ENCODE data around the gene CRY2. TPM values are rescaled to one million over a fixed set of nuclear protein-coding genes. Genes with fewer than 3 reads are reported as not detected.
"Not testable (repeated sequence)": the region's sequence is repeated elsewhere in the genome, so short reads cannot be mapped to it uniquely, and the experiment has no call there.

The CRY2 gene
- total RNA-seq, 1 donor from 2014 or later: 11.6 TPM

- DNase-seq: no peak
Measured at GRCh38 chr11:45811571-45812290, 35.5 kb upstream of the CRY2 start.

GRCh38 chr11:45812581-45813548 is 34.4 kb upstream of the CRY2 start:
- DNase-seq: no peak

- DNase-seq: no peak
Measured at GRCh38 chr11:45815747-45816146, 31.5 kb upstream of the CRY2 start.

DNA sequence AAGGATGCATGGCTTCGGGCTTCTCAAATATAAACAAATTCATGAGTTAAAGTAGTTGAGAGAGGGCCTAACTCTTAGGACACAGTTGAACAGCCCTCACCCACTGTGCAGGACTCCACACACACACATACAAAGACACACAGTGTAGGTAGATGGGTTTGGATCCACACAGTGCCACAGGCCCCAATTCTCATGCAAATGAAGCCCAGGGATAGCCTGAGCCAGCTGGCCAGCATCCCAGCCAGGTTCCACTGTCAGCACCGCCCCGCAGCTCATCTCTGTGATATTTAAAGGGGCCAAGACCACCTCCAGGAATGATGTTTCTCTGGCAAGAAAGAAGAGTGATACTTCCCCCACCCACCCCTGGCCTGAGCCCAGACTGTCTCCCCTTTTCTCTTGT is 30.7 kb upstream of the CRY2 start:
- no peak for DNase-seq

- no peak for DNase-seq
Measured at GRCh38 chr11:45817191-45817590, 30.1 kb upstream of the CRY2 start.

GRCh38 chr11:45818961-45819605 is 28.2 kb upstream of the CRY2 start:
- no peak for DNase-seq

- no peak for DNase-seq
Measured at GRCh38 chr11:45820211-45820857, 26.9 kb upstream of the CRY2 start.

DNA sequence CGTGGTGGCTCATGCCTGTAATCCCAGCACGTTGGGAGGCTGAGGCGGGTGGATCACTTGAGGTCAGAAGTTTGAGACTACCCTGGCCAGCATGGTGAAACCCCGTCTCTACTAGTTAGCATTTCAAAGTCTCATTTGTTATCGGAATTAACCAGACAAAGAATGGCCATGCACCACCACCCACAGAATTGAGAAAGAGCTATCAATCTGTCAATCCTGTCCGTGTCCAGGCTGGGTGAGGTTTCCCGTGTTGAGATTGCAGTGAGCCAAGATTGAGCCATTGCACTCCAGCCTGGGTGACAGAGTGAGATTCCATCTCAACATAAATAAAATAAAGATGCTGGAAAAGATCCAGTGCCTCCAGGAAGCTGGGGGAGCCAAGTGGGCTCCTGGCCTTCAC is 20.8 kb upstream of the CRY2 start:
- DNase-seq: not testable (repeated sequence)

GRCh38 chr11:45827123-45827522 is 20.2 kb upstream of the CRY2 start:
- DNase-seq: no peak

DNA sequence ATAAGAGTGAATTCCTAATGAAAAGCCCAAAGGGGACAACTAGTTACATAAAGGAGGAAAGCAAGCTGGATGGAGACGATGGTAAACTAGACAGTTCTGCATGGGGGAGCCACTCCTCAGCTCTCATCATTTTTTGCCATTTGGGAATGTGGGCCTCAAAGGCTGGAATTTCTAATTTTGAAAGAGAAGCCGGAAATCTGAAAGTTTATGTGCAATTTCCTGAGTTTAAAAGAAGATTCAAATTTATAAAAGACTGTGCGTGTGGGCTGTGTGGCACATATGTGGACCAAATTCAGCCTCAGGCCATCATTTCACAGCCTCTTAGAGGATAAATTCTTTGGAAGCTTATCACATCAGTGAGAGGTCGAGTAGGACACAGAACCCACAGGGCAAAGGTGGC is 18.3 kb upstream of the CRY2 start:
- no peak for DNase-seq

- DNase-seq: no peak
Measured at GRCh38 chr11:45830596-45830995, 16.7 kb upstream of the CRY2 start.

- DNase-seq: no peak
Measured at GRCh38 chr11:45832811-45833441, 14.3 kb upstream of the CRY2 start.

DNA sequence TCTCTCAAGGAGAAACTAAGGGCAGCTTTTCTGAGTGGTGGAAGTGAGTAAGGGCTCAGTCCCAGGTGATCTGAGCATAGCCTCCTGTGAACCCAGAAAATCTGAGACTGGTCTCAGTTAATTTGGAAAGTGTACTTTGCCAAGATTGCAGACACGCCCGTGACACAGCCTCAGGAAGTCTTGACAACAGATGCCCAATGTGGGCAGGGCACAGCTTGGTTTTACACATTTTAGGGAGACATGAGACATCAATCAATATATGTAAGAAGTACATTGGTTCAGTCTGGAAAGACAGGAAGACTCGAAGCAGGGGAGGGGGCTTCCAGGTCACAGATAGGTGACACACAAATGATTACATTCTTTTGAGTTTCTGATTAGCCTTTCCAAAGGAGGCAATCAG is 13.5 kb upstream of the CRY2 start:
- DNase-seq: no peak

DNA sequence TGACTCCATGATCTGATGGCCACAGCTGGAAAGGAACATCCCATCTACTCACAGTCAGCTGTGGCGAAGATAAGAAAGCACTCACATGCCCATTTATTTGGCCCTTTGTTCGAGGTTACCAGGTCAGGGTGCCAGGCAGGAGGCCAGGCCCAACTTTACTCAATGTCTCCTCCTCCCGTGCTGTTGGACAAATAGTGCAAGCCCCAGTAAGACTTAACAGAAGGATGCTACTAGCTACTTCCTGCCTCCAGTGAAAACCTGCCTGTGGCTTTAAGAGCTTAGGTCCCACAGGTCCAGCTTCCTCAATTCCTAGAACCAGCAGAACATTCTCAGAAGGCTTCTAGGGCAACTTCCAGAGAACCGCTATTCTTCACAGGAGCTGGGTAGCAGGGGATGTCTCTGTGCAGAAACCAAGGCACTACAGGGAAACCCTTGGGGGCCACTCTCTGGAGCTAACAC is 12.9 kb upstream of the CRY2 start:
- DNase-seq: no peak

- DNase-seq: no peak
Measured at GRCh38 chr11:45839204-45839603, 8.1 kb upstream of the CRY2 start.

GRCh38 chr11:45840251-45840650 is 7.0 kb upstream of the CRY2 start:
- DNase-seq: not testable (repeated sequence)

- peak; percentile 92 for DNase-seq
Measured at GRCh38 chr11:45843158-45843924, 3.9 kb upstream of the CRY2 start.

DNA sequence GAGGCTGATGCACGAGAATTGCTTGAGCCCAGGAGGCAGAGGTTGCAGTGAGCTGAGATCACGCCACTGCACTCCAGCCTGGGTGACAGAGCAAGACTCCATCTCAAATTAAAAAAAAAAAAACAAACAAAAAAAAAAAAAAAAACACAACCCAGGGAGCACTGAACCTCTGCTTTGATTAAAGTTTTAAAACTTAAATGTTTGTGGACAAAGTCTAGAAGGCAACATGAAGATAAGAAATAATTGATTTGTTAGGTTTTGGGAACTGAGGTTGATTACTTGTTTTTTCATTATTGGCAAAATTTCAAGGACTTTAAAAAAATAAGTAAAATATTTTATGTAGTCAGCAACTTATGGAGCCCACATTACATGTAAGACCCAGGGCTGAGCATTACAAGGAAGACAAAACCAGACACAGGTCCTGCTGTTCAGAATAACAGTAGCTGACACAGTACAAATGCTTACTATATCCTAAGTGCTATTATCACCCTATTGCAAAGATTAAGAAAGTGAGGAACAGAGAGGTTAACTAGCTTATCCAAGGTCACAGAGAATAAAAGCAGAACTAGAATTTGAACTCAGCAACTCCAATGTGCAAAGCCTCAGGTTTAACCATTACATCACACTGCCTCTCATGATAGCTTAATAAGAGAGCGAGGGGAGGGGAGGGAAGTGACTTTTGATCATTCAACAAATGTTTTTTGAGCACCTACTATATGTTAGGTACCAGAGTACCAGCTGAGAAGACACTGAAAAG is 2.3 kb upstream of the CRY2 start:
- no peak for DNase-seq

- DNase-seq: no peak
Measured at GRCh38 chr11:45846174-45846675, 1.1 kb upstream of the CRY2 start.

- peak; percentile 79 for DNase-seq
Measured at GRCh38 chr11:45847911-45848316, 639 bp downstream of the CRY2 start.
